SK-N-SH (cell line): ENCODE results near the gene C7orf25.

Experiments
- CTCF ChIP-seq: fragments of 200-600 bp; sonication (generic); IDR thresholded peaks from 2 replicates; pipeline ENCODE4 v1.6.1; 2017; ENCODE audit warnings: antibody characterized with exemption, mild to moderate bottlenecking, moderate library complexity
- RFX5 ChIP-seq: IDR thresholded peaks from 2 replicates; pipeline ENCODE4 v1.6.1; 2012; ENCODE audit warnings: mild to moderate bottlenecking, improper control_type of control experiment, low read length
- SMC3 ChIP-seq: IDR thresholded peaks from 2 replicates; pipeline ENCODE4 v1.6.1; 2012; ENCODE audit warnings: low read depth, low read length, improper control_type of control experiment
- YY1 ChIP-seq: IDR thresholded peaks from 2 replicates; pipeline ENCODE4 v1.4.0; 2012; ENCODE audit warnings: low read depth, mild to moderate bottlenecking

GRCh38 chr7:42902331-42902730 is 9.5 kb downstream of the C7orf25 start:
- TF ChIP-seq SMC3 (no peak), YY1 (no peak), CTCF (no peak), RFX5 (no peak)
